GM12878 (cell line): ENCODE results near the gene SH3BP5. TPM values are rescaled to one million over a fixed set of nuclear protein-coding genes. Genes with fewer than 3 reads are reported as not detected.

Experiments used
- ATAC-seq: fragments of 200-7000 bp; cut with Tn5 transposase; 3 replicates; pipeline ENCODE4 v1.9.1; 2020; ENCODE audit warnings: mild to moderate bottlenecking, moderate library complexity
- BruUV-seq: library from RNA; stranded (reverse); fragments of 400-500 nt; replicated peaks from 2 replicates; lab custom pipeline; 2021; lab: Mats Ljungman, UMichigan
- CTCF ChIA-PET: fragments of 300-600 bp; sonication (Branson Sonifier 250); formaldehyde crosslinking; extraction: SDS; loops from one replicate; lab custom pipeline; 2021; ENCODE audit warnings: inconsistent platforms; lab: Yijun Ruan, JAX
- POLR2A ChIA-PET: fragments of 350-600 bp; formaldehyde crosslinking; extraction: SDS; loops from one replicate; lab custom pipeline; 2021; ENCODE audit warnings: inconsistent platforms; lab: Charles Lee
- RAD21 ChIA-PET: fragments of 300-600 bp; sonication (Branson Sonifier 250); formaldehyde crosslinking; loops from one replicate; lab custom pipeline; 2023; ENCODE audit warnings: antibody characterized with exemption; ENCODE audit not compliant: unreplicated experiment; lab: Charles Lee
- SMC1A ChIA-PET: fragments of 300-600 bp; sonication (Branson Sonifier 250); formaldehyde crosslinking; loops from one replicate; lab custom pipeline; 2023; ENCODE audit not compliant: unreplicated experiment, uncharacterized antibody; lab: Charles Lee
- DNase-seq: peaks from one replicate; pipeline ENCODE4 v3.0.0-alpha.2; 2011; ENCODE audit warnings: low read depth, low spot score
- FAIRE-seq: peaks from 3 replicates; lab custom pipeline; 2011; peaks lifted over from hg19 to GRCh38; lab: Jason Lieb, UNC
- H2AFZ ChIP-seq: 2 replicates; pipeline ENCODE4 v1.6.0; 2011; ENCODE audit warnings: low read depth, low read length, control low read depth; ENCODE audit not compliant: control insufficient read depth
- H3K27ac ChIP-seq: 2 replicates; pipeline ENCODE4 v1.5.1; 2011; ENCODE audit warnings: control low read depth; ENCODE audit not compliant: control insufficient read depth, insufficient read depth
- H3K27me3 ChIP-seq, 2 experiments: replicated peaks in 1 of 2; 2 replicates each; pipeline versions ENCODE4 v1.6.0 to v1.6.1; 2011; ENCODE audit warnings: low read length in 1 of 2; ENCODE audit not compliant: control insufficient read depth in 2 of 2, insufficient read depth in 2 of 2
- H3K36me3 ChIP-seq, 2 experiments: 2 replicates each; pipeline ENCODE4 v1.5.1; 2011; ENCODE audit warnings: low read length in 1 of 2; ENCODE audit not compliant: control insufficient read depth in 2 of 2, insufficient read depth in 2 of 2
- H3K4me1 ChIP-seq: 2 replicates; pipeline ENCODE4 v1.6.1; 2011; ENCODE audit warnings: mild to moderate bottlenecking, low read length, moderate library complexity, mixed read lengths; ENCODE audit not compliant: control insufficient read depth, insufficient read depth
- H3K4me2 ChIP-seq: 2 replicates; pipeline ENCODE4 v1.6.0; 2011; ENCODE audit warnings: control low read depth; ENCODE audit not compliant: control insufficient read depth, insufficient read depth
- H3K4me3 ChIP-seq: fragments of 200-600 bp; sonication (generic); 2 replicates; pipeline ENCODE4 v1.5.1; 2016
- H3K79me2 ChIP-seq: 2 replicates; pipeline ENCODE4 v1.6.0; 2011; ENCODE audit warnings: low read length; ENCODE audit not compliant: control insufficient read depth, insufficient read depth
- H3K9ac ChIP-seq: 2 replicates; pipeline ENCODE4 v1.8.0; 2011; ENCODE audit warnings: low read length, control low read depth, mixed read lengths; ENCODE audit not compliant: control insufficient read depth, insufficient read depth
- H3K9me3 ChIP-seq: replicated peaks from 3 replicates; pipeline ENCODE4 v1.5.1; 2011; ENCODE audit warnings: mild to moderate bottlenecking, low read length; ENCODE audit not compliant: control insufficient read depth, insufficient read depth
- H4K20me1 ChIP-seq: 2 replicates; pipeline ENCODE4 v1.6.0; 2011; ENCODE audit not compliant: control insufficient read depth, insufficient read depth
- BACH1 ChIP-seq: fragments of 450-650 bp; IDR thresholded peaks from 2 replicates; pipeline ENCODE4 v1.6.1; 2017; ENCODE audit warnings: mild to moderate bottlenecking, borderline replicate concordance
- BMI1 ChIP-seq: fragments of 450-650 bp; IDR thresholded peaks from 2 replicates; pipeline ENCODE4 v1.6.1; 2016; ENCODE audit warnings: mild to moderate bottlenecking, moderate library complexity, borderline replicate concordance
- CEBPZ ChIP-seq: fragments of 150-350 bp; IDR thresholded peaks from 2 replicates; pipeline ENCODE4 v1.6.1; 2016; ENCODE audit warnings: low read depth, low read length
- CHD2 ChIP-seq: IDR thresholded peaks from 2 replicates; pipeline ENCODE4 v1.6.1; 2011; ENCODE audit warnings: low read depth, low read length, improper control_type of control experiment, borderline replicate concordance
- FOXM1 ChIP-seq: IDR thresholded peaks from 2 replicates; pipeline ENCODE4 v1.6.1; 2012; ENCODE audit warnings: low read depth, mild to moderate bottlenecking, inconsistent platforms, low read length, moderate library complexity
- JUNB ChIP-seq: IDR thresholded peaks from 2 replicates; pipeline ENCODE4 v1.6.1; 2016; ENCODE audit warnings: antibody characterized with exemption, mild to moderate bottlenecking
- MAX ChIP-seq: IDR thresholded peaks from 2 replicates; pipeline ENCODE4 v1.6.1; 2012; ENCODE audit warnings: low read depth, low read length, improper control_type of control experiment
- NFYB ChIP-seq: IDR thresholded peaks from 2 replicates; pipeline ENCODE4 v1.6.1; 2011; ENCODE audit warnings: low read depth, mild to moderate bottlenecking, low read length, improper control_type of control experiment, moderate library complexity; ENCODE audit not compliant: insufficient read depth
- NR2F1 ChIP-seq: fragments of 450-650 bp; conservative IDR thresholded peaks from 2 replicates; pipeline ENCODE4 v1.6.1; 2017; ENCODE audit warnings: mild to moderate bottlenecking
- WRNIP1 ChIP-seq: IDR thresholded peaks from 2 replicates; pipeline ENCODE4 v1.6.1; 2011; ENCODE audit warnings: low read depth, low read length, improper control_type of control experiment, borderline replicate concordance
- YBX1 ChIP-seq: fragments of 450-650 bp; IDR thresholded peaks from 2 replicates; pipeline ENCODE4 v1.6.1; 2016; ENCODE audit warnings: antibody characterized with exemption
- ZNF217 ChIP-seq: fragments of 450-650 bp; IDR thresholded peaks from 2 replicates; pipeline ENCODE4 v1.6.1; 2017; ENCODE audit warnings: antibody characterized with exemption, mild to moderate bottlenecking
- WGBS: methylation state at CpG from one replicate; pipeline ENCODE4 v1.1.6; 2016; ENCODE audit warnings: low lambda C conversion rate; ENCODE audit not compliant: insufficient replicate concordance, insufficient coverage; ENCODE audit errors: missing lambda C conversion rate; 5-methylcytosine and 5-hydroxymethylcytosine counted together
- in situ Hi-C: fragments of 300-500 bp; cut with MboI; formaldehyde crosslinking; loops from 9 replicates; pipeline ENCODE4 v1.14.3; 2018; ENCODE audit warnings: mixed read lengths
- intact Hi-C: fragments of 100-400 bp; cut with micrococcal nuclease; formaldehyde crosslinking; loops from one replicate; pipeline ENCODE4 v1.14.2; 2022; ENCODE audit not compliant: unreplicated experiment
- polyA plus RNA-seq, 11 experiments: library from polyadenylated mRNA; depleted of rRNA in 4 of 11; unstranded in 6 of 11; stranded (reverse) in 5 of 11; fragments of >200 nt; fragmentation: Nextera tagmentation in 4 of 11; fragmentation: Illumina TruSeq in 1 of 11; extraction: Ambion mirVana in 4 of 11; extraction: Trizol in 1 of 11; gene quantifications; 1 replicate in 1 of 11; 2 replicates in 10 of 11; pipeline versions ENCODE4 v1.2.1 to v1.2.3, GENCODE V29; 2011 to 2016; ENCODE audit warnings: inconsistent platforms in 2 of 11, missing spikeins in 2 of 11, low read depth in 1 of 11
- total RNA-seq, 4 experiments: library from RNA; depleted of rRNA in 3 of 4; stranded (reverse); fragments of >200 nt in 3 of 4; fragmentation: Illumina TruSeq in 1 of 4; extraction: Trizol in 1 of 4; gene quantifications; 2 replicates each; pipeline versions ENCODE4 v1.2.1 to v1.2.3, GENCODE V29; 2013 to 2021

The SH3BP5 gene
- total and polyA plus RNA-seq, 10 of the 15 experiments (the other 5 are each of a cell fraction or from before 2014, with no cell fraction given) = 14.9 to 87.5 (median 43.7) TPM

- WGBS = 54% methylated on average over 4 of the region's 4 CpGs
- Histone ChIP-seq H4K20me1 (no peaks in the 10 kb centered on the region), H3K79me2 (peaks cover 15% of the 10 kb centered on the region), H3K36me3 (peaks cover 13% of the 10 kb centered on the region in 2 experiments; a peak in 3 of 4 replicates), H3K27ac (no peak overlapping the region), H3K9ac (no peak overlapping the region), H2AFZ (no peak overlapping the region), H3K4me3 (no peak overlapping the region), H3K27me3 (no peaks in the 10 kb centered on the region), H3K4me1 (peaks cover 38% of the 10 kb centered on the region), H3K4me2 (peak overlapping the region; percentile 23; the same call in 1 of the 2 replicates), H3K9me3 (no peaks in the 10 kb centered on the region)
- ChIA-PET CTCF (interaction anchor here (0.8 to 2.8 kb wide), 8 partner anchors 11 to 52 kb away, joined by 3 to 21 read pairs (median 4); partner anchors contain the start of gene SH3BP5), RAD21 (interaction anchor here (0.8 to 2.3 kb wide), 3 partner anchors 11 to 28 kb away, joined by 3 to 7 read pairs (median 5); partner anchors contain the start of gene SH3BP5), SMC1A (interaction anchor here (1.0 to 4.1 kb wide), 12 partner anchors 9 to 58 kb away, joined by 4 to 37 read pairs (median 6); partner anchors contain the start of gene SH3BP5), POLR2A (interaction anchor here (0.5 to 1.7 kb wide), 6 partner anchors 9 to 896 kb away, joined by 3 to 8 read pairs (median 4); partner anchors contain the start of gene SH3BP5)
- BruUV-seq = no TSS peak
- DNase-seq = no peak
- TF ChIP-seq BMI1 (no peak), CHD2 (no peak), BACH1 (no peak), WRNIP1 (no peak), ZNF217 (no peak), NR2F1 (no peak), CEBPZ (no peak), FOXM1 (no peak), NFYB (no peak), JUNB (no peak), YBX1 (no peak), MAX (no peak)
- 0 out of 3 replicates have a peak, but pooled peaks have one; percentile 2 for ATAC-seq
- in situ Hi-C loops (no loop called here), intact Hi-C loops (no loop called here)
- FAIRE-seq = no peak
Measured at GRCh38 chr3:15319575-15319974, 12.8 kb downstream of the SH3BP5 start.
